HEK293 (cell line): Measurements from ENCODE around the gene ITSN1.
A peak's percentile ranks its signal among the peaks of the same experiment; 100 is the strongest.

Source experiments
- GLIS1 ChIP-seq: fragments of 450-650 bp; formaldehyde crosslinking; IDR thresholded peaks from 2 replicates; pipeline ENCODE4 v1.5.1; 2016; ENCODE audit warnings: missing biosample characterization, missing genetic modification characterization
- HOXC10 ChIP-seq: sonication (generic); formaldehyde crosslinking; IDR thresholded peaks from 2 replicates; pipeline ENCODE4 v1.8.1; 2023; ENCODE audit warnings: mild to moderate bottlenecking, missing genetic modification reagents
- INSM2 ChIP-seq: fragments of 450-650 bp; formaldehyde crosslinking; IDR thresholded peaks from 2 replicates; pipeline ENCODE4 v1.5.1; 2016; ENCODE audit warnings: missing biosample characterization, missing genetic modification characterization
- KLF10 ChIP-seq: fragments of 450-650 bp; IDR thresholded peaks from 2 replicates; pipeline ENCODE4 v1.5.1; 2018; ENCODE audit warnings: missing biosample characterization, mild to moderate bottlenecking, missing genetic modification characterization
- KLF17 ChIP-seq: fragments of 450-650 bp; formaldehyde crosslinking; IDR thresholded peaks from 2 replicates; pipeline ENCODE4 v1.5.1; 2016; ENCODE audit warnings: missing biosample characterization, missing genetic modification characterization
- MYNN ChIP-seq: fragments of 450-650 bp; formaldehyde crosslinking; IDR thresholded peaks from 2 replicates; pipeline ENCODE4 v1.5.1; 2016; ENCODE audit warnings: missing biosample characterization, missing genetic modification characterization, borderline replicate concordance
- SP3 ChIP-seq: fragments of 450-650 bp; formaldehyde crosslinking; IDR thresholded peaks from 2 replicates; pipeline ENCODE4 v1.5.1; 2016; ENCODE audit warnings: missing biosample characterization, missing genetic modification characterization
- ZBTB17 ChIP-seq: fragments of 450-650 bp; formaldehyde crosslinking; IDR thresholded peaks from 2 replicates; pipeline ENCODE4 v1.5.1; 2016; ENCODE audit warnings: missing biosample characterization, missing genetic modification characterization
- ZNF311 ChIP-seq: fragments of 450-650 bp; formaldehyde crosslinking; IDR thresholded peaks from 2 replicates; pipeline ENCODE4 v1.5.1; 2017; ENCODE audit warnings: missing biosample characterization, missing genetic modification characterization, borderline replicate concordance
- ZNF324 ChIP-seq: fragments of 450-650 bp; formaldehyde crosslinking; IDR thresholded peaks from 2 replicates; pipeline ENCODE4 v1.5.1; 2016; ENCODE audit warnings: missing biosample characterization, missing genetic modification characterization
- ZNF335 ChIP-seq: fragments of 450-650 bp; formaldehyde crosslinking; conservative IDR thresholded peaks from 2 replicates; pipeline ENCODE4 v1.5.1; 2016; ENCODE audit warnings: missing biosample characterization, missing genetic modification characterization
- ZNF433 ChIP-seq: fragments of 450-650 bp; formaldehyde crosslinking; IDR thresholded peaks from 2 replicates; pipeline ENCODE4 v1.5.1; 2016; ENCODE audit warnings: missing biosample characterization, missing genetic modification characterization, low read depth
- ZNF530 ChIP-seq: fragments of 450-650 bp; formaldehyde crosslinking; IDR thresholded peaks from 2 replicates; pipeline ENCODE4 v1.5.1; 2016; ENCODE audit warnings: low read depth, missing biosample characterization, missing genetic modification characterization
- ZNF639 ChIP-seq: fragments of 450-650 bp; formaldehyde crosslinking; IDR thresholded peaks from 2 replicates; pipeline ENCODE4 v1.5.1; 2016; ENCODE audit warnings: missing biosample characterization, missing genetic modification characterization
- ZNF692 ChIP-seq: fragments of 450-650 bp; formaldehyde crosslinking; IDR thresholded peaks from 2 replicates; pipeline ENCODE4 v1.5.1; 2016; ENCODE audit warnings: missing biosample characterization, missing genetic modification characterization
- ZNF776 ChIP-seq: fragments of 450-650 bp; formaldehyde crosslinking; IDR thresholded peaks from 2 replicates; pipeline ENCODE4 v1.5.0; 2017; ENCODE audit warnings: missing biosample characterization, missing genetic modification characterization, borderline replicate concordance
- TF ChIP-seq, protein P1 (sequence below): fragments of 450-650 bp; formaldehyde crosslinking; IDR thresholded peaks from 2 replicates; pipeline ENCODE4 v1.5.1; 2016; ENCODE audit warnings: missing biosample characterization, missing genetic modification characterization, low read depth
- TF ChIP-seq, protein P2 (sequence below): fragments of 450-650 bp; formaldehyde crosslinking; IDR thresholded peaks from 2 replicates; pipeline ENCODE4 v1.5.1; 2016; ENCODE audit warnings: missing biosample characterization, missing genetic modification characterization, borderline replicate concordance

ITSN1 gene

GRCh38 chr21:33682992-33683627 lies 40.8 kb downstream of the ITSN1 start (continued):
- TF ChIP-seq ZNF776 (tag by site-specific recombination) (no peak), MYNN (no peak), ZBTB17 (tag by site-specific recombination) (peak; percentile 53; the same call in 1 of the 2 replicates), ZNF324 (0 out of 2 replicates have a peak, but pooled peaks have one; percentile 22), KLF10 (tag by site-specific recombination) (peak; percentile 61), SP3 (no peak), ZNF433 (no peak), KLF17 (0 out of 2 replicates have a peak, but pooled peaks have one; percentile 42), ZNF530 (tag by site-specific recombination) (no peak), ZNF335 (tag by site-specific recombination) (0 out of 2 replicates have a peak, but pooled peaks have one; percentile 13), INSM2 (tag by site-specific recombination) (no peak), GLIS1 (tag by site-specific recombination) (peak; percentile 38; the same call in 1 of the 2 replicates), ZNF639 (0 out of 2 replicates have a peak, but pooled peaks have one; percentile 31), ZNF692 (tag by site-specific recombination) (peak; percentile 22; the same call in 1 of the 2 replicates), ZNF311 (tag by site-specific recombination) (no peak), HOXC10 (CRISPR knock-in tag) (no peak)
- TF ChIP-seq, protein P1, sequence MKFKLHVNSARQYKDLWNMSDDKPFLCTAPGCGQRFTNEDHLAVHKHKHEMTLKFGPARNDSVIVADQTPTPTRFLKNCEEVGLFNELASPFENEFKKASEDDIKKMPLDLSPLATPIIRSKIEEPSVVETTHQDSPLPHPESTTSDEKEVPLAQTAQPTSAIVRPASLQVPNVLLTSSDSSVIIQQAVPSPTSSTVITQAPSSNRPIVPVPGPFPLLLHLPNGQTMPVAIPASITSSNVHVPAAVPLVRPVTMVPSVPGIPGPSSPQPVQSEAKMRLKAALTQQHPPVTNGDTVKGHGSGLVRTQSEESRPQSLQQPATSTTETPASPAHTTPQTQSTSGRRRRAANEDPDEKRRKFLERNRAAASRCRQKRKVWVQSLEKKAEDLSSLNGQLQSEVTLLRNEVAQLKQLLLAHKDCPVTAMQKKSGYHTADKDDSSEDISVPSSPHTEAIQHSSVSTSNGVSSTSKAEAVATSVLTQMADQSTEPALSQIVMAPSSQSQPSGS (tag by site-specific recombination) = no peak
- TF ChIP-seq, protein P2, sequence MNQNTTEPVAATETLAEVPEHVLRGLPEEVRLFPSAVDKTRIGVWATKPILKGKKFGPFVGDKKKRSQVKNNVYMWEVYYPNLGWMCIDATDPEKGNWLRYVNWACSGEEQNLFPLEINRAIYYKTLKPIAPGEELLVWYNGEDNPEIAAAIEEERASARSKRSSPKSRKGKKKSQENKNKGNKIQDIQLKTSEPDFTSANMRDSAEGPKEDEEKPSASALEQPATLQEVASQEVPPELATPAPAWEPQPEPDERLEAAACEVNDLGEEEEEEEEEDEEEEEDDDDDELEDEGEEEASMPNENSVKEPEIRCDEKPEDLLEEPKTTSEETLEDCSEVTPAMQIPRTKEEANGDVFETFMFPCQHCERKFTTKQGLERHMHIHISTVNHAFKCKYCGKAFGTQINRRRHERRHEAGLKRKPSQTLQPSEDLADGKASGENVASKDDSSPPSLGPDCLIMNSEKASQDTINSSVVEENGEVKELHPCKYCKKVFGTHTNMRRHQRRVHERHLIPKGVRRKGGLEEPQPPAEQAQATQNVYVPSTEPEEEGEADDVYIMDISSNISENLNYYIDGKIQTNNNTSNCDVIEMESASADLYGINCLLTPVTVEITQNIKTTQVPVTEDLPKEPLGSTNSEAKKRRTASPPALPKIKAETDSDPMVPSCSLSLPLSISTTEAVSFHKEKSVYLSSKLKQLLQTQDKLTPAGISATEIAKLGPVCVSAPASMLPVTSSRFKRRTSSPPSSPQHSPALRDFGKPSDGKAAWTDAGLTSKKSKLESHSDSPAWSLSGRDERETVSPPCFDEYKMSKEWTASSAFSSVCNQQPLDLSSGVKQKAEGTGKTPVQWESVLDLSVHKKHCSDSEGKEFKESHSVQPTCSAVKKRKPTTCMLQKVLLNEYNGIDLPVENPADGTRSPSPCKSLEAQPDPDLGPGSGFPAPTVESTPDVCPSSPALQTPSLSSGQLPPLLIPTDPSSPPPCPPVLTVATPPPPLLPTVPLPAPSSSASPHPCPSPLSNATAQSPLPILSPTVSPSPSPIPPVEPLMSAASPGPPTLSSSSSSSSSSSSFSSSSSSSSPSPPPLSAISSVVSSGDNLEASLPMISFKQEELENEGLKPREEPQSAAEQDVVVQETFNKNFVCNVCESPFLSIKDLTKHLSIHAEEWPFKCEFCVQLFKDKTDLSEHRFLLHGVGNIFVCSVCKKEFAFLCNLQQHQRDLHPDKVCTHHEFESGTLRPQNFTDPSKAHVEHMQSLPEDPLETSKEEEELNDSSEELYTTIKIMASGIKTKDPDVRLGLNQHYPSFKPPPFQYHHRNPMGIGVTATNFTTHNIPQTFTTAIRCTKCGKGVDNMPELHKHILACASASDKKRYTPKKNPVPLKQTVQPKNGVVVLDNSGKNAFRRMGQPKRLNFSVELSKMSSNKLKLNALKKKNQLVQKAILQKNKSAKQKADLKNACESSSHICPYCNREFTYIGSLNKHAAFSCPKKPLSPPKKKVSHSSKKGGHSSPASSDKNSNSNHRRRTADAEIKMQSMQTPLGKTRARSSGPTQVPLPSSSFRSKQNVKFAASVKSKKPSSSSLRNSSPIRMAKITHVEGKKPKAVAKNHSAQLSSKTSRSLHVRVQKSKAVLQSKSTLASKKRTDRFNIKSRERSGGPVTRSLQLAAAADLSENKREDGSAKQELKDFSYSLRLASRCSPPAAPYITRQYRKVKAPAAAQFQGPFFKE (tag by site-specific recombination) = no peak
